GM12875 (cell line): ENCODE measurements around the gene NTN4.

Experiments
- H3K4me3 ChIP-seq: one replicate; pipeline ENCODE4 v1.5.1; 2011; ENCODE audit warnings: low read depth, low read length, control low read depth
- CTCF ChIP-seq: IDR thresholded peaks from 2 replicates; pipeline ENCODE4 v1.5.1; 2011; ENCODE audit warnings: low read depth, mild to moderate bottlenecking, control low read depth, inconsistent platforms, low read length, moderate library complexity, borderline replicate concordance; ENCODE audit not compliant: insufficient read depth

The NTN4 gene

GRCh38 chr12:95674631-95675030 is 115.9 kb downstream of the NTN4 start:
- no peak for TF ChIP-seq CTCF
- no peak overlapping the region for H3K4me3 ChIP-seq

GRCh38 chr12:95674163-95674562 is 116.4 kb downstream of the NTN4 start:
- no peak for TF ChIP-seq CTCF

DNA sequence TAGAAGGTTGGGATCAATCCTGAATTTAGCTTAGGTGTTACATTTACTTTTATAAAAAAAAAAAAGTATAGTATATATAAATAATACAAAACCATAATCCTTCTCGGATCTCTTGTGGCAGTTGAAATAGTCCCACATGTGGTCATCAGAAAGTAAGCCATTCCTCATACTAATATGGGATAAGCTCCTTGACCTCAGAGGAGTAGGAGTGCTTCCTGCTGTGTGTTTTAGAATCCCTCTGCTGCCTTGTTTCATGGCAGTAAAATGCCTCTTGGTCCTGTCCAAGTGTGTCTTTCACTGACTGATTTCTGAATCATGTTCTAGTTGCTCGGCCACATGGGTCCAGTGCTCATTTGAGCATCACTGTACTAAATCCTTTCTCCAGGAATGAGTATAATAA is 117.0 kb downstream of the NTN4 start:
- no peak for TF ChIP-seq CTCF
- H3K4me3 ChIP-seq: no peak overlapping the region

More at GRCh38 chr12:95674163-95674562, 116.4 kb downstream of the NTN4 start:
- no peak overlapping the region for H3K4me3 ChIP-seq

DNA sequence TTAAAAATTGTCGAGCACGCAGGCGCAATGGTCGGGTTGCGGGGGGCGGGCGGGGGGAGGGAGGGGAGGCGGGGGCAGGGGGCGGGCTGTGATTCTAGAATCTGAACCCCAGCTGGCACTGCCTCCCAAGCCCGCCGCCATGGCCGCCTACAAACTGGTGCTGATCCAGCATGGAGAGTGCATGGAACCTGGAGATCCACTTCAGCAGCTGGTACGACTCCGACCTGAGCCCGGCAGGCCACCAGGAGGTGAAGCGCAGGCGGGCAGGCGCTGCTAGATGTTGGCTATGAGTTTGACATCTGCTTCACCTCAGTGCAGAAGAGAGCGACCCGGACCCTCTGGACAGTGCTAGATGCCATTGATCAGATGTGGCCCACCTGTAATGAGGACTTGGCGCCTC is 118.4 kb downstream of the NTN4 start:
- no peak for TF ChIP-seq CTCF
- no peak overlapping the region for H3K4me3 ChIP-seq

DNA sequence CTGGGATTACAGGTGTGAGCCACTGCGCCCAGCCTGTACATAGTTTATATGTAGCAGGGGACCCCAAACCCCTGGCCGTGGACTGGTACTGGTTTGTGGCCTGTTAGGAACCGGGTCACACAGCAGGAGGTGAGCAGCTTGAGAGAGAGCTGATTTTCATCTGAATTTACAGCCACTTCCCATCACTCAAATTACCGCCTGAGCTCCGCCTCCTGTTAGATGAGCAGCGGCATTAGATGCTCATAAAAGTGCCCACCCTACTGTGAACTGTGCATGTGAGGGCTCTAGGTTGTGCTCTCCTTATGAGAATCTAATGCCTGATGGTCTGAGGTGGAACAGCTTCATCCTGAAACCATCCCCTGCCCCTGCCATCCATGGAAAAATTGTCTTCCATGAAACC is 119.3 kb downstream of the NTN4 start:
- no peak overlapping the region for H3K4me3 ChIP-seq
- no peak for TF ChIP-seq CTCF

DNA sequence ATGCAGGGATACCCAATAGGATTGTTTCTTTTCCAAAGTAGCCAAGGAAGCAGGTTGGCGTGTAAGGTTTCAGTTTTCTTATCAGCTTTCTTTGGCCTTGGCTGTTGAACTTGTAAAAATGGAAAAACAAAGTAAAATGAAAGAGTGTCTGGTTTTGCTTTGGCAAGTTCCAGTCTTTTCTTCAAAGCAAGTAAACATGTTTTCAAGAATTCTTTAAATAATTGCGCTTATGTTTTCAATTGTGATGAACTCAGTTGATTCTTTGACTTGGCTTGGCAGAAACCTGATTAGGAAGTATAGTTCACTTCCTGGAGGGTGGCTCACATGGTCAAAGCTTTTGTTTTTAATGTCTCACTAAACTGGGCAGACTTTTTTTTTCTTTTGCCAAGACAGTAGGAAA is 127.0 kb downstream of the NTN4 start:
- no peak for TF ChIP-seq CTCF
- no peak overlapping the region for H3K4me3 ChIP-seq

- no peak overlapping the region for H3K4me3 ChIP-seq
- no peak for TF ChIP-seq CTCF
Observed at GRCh38 chr12:95661360-95661759, 129.2 kb downstream of the NTN4 start.
